IPS-11a (cell line): ENCODE measurements around the gene YPEL2.
"Not testable (repeated sequence)": the region's sequence is repeated elsewhere in the genome, so short reads cannot be mapped to it uniquely, and the experiment has no call there.

Experiments
- H3K4me3 ChIP-seq: one replicate; pipeline ENCODE4 v1.5.1; 2013; ENCODE audit warnings: low read depth, low read length, control low read depth

The YPEL2 gene

DNA sequence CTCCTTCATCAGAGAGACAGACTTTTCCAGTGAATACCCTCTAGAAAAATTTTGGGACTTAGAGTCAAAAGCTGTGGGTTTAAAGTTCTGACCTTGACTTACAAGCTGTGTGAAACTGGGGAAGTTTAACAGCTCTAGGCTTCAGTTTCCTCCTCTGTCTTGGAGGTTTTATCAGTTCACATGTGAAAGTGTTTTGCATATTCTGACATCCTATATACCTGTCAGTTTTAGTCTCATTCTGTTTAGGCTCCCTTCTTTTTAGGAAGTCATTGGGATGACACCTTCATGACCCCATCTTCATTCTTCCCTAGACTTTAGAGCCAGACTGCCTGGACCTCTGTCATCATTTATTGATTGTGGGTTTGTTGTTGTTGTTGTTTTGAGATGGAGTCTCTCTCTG is 44.4 kb downstream of the YPEL2 start:
- H3K4me3 ChIP-seq, result no peak overlapping the region

DNA sequence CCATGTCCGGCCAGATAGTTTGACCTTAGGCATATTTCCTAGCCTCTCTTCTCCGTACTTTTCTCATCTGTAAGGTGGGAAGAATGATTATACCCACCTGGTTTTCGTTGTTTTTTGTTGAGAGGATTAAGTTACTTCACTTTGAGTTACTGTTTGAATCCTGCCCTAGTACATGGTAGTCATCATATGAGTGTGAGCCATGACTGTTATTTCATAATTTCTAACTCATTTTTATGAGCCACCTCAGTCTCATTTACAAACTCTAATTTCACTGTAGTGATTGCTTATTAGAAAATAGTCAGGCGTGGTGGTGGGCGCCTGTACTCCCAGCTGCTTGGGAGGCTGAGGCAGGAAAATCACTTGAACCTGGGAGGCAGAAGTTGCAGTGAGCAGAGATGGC is 45.1 kb downstream of the YPEL2 start:
- H3K4me3 ChIP-seq, result no peak overlapping the region

DNA sequence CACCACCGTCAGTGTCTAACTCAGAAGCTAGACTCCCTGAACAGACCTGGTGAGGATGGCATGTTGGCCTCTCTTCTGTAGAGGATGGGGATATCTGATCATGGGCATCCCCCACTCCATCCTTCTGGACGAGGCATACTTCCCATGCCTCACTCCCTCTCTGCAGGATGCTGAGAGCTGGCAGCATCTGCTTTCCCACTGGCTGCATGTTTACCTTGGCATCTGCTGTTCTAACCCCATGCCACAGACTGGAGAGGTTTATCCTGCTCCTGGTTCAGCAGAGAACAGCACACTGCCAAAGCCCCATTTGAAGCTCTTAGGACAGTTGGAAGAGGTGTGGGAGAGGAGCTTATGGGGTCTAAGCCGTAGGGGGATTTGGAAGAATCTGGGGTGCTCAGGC is 46.0 kb downstream of the YPEL2 start:
- H3K4me3 ChIP-seq, result no peak overlapping the region

DNA sequence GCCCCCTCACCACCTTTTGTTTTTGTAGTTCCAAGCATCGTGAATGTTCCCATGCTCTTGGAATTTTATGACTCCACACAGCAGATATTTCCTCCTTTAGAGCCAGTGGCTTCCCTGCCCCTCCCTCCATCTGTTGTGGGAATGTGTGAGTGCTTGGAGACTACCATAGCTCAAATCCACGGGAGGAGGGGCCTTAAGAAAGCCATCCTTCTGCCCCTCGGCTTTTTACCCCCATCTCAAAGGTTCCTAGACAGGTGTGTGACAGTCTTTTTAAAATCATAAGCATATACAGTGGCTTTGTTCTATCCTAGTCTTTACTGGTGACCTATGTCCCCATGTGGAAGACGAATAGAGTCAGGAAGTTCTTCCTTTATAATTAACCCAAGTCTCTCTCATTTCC is 47.2 kb downstream of the YPEL2 start:
- no peak overlapping the region for H3K4me3 ChIP-seq

- no peak overlapping the region for H3K4me3 ChIP-seq
These were observed 49.0 kb downstream of the YPEL2 start for GRCh38 chr17:59380474-59380873.

GRCh38 chr17:59381716-59382570 is 50.5 kb downstream of the YPEL2 start:
- H3K4me3 ChIP-seq, result no peak overlapping the region

DNA sequence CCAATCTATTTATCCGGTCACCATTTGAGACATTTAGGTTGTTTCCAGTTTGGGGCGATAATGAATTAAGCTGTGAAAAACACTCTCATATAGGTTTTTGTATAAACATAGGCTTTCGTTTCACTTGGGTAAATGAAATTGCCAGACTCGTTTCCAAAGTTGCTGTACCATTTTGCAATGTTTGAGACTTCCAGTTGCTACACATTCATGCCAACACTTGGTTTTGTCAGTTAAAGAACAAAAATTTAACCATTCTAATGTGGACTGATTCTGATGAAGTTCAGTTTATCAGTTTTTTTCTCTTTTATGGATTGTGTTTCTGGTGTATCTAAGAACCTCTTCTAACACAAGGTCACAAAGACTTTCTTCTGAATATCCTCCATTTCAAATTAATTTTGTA is 52.4 kb downstream of the YPEL2 start:
- H3K4me3 ChIP-seq, result no peak overlapping the region

DNA sequence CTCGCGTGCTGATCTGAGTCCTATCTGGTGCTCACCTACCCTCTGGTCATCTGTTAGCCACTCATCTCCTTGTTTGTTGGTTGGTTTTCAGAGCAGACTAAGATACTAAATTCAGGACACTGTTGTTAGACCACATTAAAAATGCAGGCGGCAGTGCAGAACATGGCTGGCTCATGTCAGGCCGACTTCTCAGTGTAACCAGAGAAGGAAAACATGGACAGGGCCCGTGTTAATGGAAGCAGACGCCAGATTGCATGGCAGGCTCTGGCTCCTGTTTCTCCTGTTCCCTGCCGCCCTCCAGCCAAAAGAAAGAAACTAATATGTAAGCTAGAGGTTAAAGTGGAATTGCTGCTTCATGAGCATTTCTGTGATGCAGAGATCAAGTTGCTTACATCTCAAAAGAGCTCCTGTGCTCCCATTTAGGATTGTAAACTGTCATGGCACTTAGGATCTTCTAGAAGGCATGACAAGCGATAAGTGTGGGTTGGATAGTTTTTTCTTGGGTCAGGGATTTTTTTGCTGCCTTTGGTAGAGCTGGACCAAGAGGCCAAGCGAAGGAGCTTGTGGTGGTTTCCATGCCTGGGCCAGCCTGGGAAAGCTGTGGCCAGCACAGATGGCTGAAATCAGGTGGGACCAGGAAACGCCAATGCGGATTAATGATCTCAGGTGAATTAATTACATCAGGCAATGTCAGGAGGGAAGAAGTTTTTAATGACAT is 56.1 kb downstream of the YPEL2 start:
- no peak overlapping the region for H3K4me3 ChIP-seq

DNA sequence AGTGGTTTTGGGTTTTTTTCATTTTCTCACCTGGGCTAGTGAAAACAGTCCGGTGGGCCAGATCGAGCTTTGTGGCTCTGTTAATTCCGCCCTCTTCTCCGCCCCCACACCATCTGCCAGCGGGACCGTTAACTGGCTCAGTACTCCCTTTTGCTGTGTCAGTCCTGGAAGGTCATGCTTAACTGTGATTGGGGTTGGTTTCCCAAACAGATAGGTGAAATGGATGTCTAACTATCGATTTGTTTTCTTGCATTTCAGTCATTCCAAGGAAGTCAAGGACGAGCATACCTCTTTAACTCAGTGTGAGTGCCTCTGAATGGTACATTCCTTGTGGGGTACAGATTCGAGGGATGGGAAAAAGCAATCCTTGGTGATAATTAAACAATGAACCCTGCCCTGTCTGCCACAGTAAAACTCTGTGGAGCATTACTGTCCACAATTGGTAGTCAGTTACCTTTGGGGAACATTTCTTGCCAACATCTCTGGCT is 56.7 kb downstream of the YPEL2 start:
- no peak overlapping the region for H3K4me3 ChIP-seq

GRCh38 chr17:59389066-59389465 is 57.6 kb downstream of the YPEL2 start:
- H3K4me3 ChIP-seq, result no peak overlapping the region

DNA sequence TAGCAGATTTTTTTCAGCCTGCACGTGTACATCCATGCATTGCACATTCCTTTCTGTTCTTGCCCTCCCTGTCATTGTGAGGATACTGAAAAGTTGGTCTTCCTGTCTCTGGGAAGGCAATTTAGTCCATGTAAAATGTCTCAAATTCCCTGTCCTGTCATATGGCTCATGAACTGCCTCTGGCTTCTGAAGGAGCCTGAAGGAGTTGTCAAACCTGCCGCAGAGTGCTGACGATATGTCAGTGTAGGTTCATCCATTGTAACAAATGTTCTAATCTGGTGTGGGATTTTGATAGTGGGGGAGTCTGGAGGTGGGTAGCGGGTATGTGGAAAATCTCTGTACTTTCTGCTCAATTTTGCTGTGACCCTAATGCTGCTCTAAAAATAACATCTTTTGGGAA is 59.6 kb downstream of the YPEL2 start:
- no peak overlapping the region for H3K4me3 ChIP-seq

GRCh38 chr17:59392973-59393679 is 61.7 kb downstream of the YPEL2 start:
- H3K4me3 ChIP-seq, result no peak overlapping the region

DNA sequence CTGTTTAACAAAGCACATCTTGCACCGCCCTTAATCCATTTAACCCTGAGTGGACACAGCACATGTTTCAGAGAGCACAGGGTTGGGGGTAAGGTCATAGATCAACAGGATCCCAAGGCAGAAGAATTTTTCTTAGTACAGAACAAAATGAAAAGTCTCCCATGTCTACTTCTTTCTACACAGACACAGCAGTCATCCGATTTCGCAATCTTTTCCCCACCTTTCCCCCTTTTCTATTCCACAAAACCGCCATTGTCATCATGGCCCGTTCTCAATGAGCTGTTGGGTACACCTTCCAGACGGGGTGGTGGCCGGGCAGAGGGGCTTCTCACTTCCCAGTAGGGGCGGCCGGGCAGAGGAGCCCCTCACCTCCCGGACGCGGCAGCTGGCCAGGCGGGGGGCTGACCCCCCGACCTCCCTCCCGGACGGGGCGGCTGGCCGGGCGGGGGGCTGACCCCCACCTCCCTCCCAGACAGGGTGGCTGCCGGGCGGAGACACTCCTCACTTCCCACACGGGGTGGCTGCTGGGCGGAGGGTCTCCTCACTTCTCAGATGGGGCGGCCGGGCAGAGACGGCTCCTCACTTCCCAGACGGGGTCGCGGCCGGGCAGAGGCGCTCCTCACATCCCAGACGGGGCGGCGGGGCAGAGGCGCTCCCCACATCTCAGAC is 62.4 kb downstream of the YPEL2 start:
- H3K4me3 ChIP-seq, result not testable (repeated sequence)

- H3K4me3 ChIP-seq, result no peak overlapping the region
These were observed 64.8 kb downstream of the YPEL2 start for GRCh38 chr17:59396134-59396826.

DNA sequence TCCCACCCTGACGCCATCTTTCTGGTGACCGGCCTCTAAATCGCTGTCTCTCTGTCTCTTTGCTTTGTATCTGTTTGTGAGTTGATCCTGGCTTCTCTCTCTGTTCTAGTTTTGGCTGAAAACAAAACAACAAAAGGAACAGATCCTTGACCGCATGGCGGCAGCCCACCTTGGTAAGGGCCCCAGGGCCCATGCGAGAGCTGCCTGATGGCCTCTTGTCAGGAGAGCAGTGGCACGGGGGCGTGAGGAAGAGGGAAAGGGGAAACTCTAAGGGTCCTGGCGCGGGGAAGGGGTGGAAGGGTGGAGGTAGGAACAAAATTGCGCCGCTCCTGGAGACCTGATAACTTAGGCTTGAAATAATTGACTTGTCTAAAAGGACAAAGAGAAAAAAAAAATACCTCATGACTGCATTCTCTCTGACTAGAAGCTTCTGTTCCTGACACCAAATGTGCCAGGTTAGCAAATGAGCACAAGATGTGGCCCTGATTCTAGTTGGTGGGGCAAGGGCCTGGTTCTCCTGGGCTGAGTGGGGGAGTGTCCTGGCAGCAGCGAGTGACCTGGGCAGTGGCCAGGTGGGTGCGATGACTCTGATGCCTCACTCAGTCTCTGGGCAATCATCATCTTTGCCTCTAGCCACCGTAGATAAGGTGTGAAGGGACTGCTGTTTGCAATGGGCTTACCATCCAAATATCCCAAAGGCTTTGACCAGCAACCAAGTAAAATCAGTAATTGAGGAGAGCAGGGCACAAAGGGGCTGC is 66.0 kb downstream of the YPEL2 start:
- H3K4me3 ChIP-seq, result no peak overlapping the region

GRCh38 chr17:59399914-59400313 is 68.5 kb downstream of the YPEL2 start:
- no peak overlapping the region for H3K4me3 ChIP-seq

- no peak overlapping the region for H3K4me3 ChIP-seq
These were observed 69.4 kb downstream of the YPEL2 start for GRCh38 chr17:59400858-59401257.

- H3K4me3 ChIP-seq, result no peak overlapping the region
These were observed 69.8 kb downstream of the YPEL2 start for GRCh38 chr17:59401274-59401673.

GRCh38 chr17:59401725-59402124 is 70.3 kb downstream of the YPEL2 start:
- no peak overlapping the region for H3K4me3 ChIP-seq

DNA sequence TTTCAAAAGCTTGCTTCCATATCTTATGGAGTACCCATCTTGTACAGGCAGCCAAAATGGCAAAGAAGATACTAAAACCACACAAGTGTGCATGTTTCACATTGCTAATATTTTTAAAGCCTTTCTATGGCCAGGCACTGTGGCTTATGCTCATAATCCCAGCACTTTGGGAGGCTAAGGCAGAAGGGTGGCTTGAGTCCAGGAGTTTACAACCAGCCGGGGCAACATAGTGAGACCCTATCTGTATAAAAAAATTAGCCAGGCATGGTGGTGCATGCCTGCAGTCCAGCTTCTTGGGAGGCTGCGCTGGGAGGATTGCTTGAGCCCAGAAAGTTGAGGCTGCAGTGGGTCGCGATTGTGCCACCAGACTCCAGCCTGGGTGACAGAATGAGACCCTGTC is 71.3 kb downstream of the YPEL2 start:
- H3K4me3 ChIP-seq, result no peak overlapping the region
